HepG2 (cell line): ENCODE measurements around the gene PISD. TPM values are rescaled to one million over a fixed set of nuclear protein-coding genes. Genes with fewer than 3 reads are reported as not detected.

Experiments used
- ARNT2 ChIP-seq: sonication (generic); formaldehyde crosslinking; IDR thresholded peaks from 2 replicates; pipeline ENCODE4 v1.8.0; 2022; ENCODE audit warnings: mild to moderate bottlenecking, low read depth, missing genetic modification reagents, moderate library complexity
- ATAD3A ChIP-seq: sonication (generic); formaldehyde crosslinking; IDR thresholded peaks from 2 replicates; pipeline ENCODE4 v1.4.0; 2020; ENCODE audit warnings: missing genetic modification reagents
- DNMT3B ChIP-seq: conservative IDR thresholded peaks from 2 replicates; pipeline ENCODE4 v1.6.1; 2016; ENCODE audit warnings: missing biosample characterization, control low read depth
- HHEX ChIP-seq: IDR thresholded peaks from 2 replicates; pipeline ENCODE4 v1.6.1; 2016; ENCODE audit warnings: control low read depth
- ISX ChIP-seq: sonication (generic); formaldehyde crosslinking; conservative IDR thresholded peaks from 2 replicates; pipeline ENCODE4 v1.5.0; 2020; ENCODE audit warnings: missing genetic modification reagents
- POGK ChIP-seq: sonication (generic); formaldehyde crosslinking; conservative IDR thresholded peaks from 2 replicates; pipeline ENCODE4 v1.8.0; 2022; ENCODE audit warnings: mild to moderate bottlenecking, moderate library complexity, missing genetic modification reagents
- SMYD3 ChIP-seq: sonication (generic); formaldehyde crosslinking; IDR thresholded peaks from 2 replicates; pipeline ENCODE4 v1.8.1; 2023; ENCODE audit warnings: mild to moderate bottlenecking, missing genetic modification reagents
- XRCC5 ChIP-seq: fragments of 200-400 bp; formaldehyde crosslinking; optimal IDR thresholded peaks from 2 replicates; pipeline ENCODE3; 2017; ENCODE audit warnings: mild to moderate bottlenecking, low read length
- ZBTB44 ChIP-seq: sonication (generic); formaldehyde crosslinking; IDR thresholded peaks from 2 replicates; pipeline ENCODE4 v1.4.0; 2020; ENCODE audit warnings: missing genetic modification reagents
- ZNF773 ChIP-seq: sonication (generic); formaldehyde crosslinking; IDR thresholded peaks from 2 replicates; pipeline ENCODE4 v1.4.0; 2020; ENCODE audit warnings: missing genetic modification reagents, borderline replicate concordance
- ZNF816 ChIP-seq: sonication (generic); formaldehyde crosslinking; IDR thresholded peaks from 2 replicates; pipeline ENCODE4 v1.8.0; 2022; ENCODE audit warnings: missing genetic modification reagents, mild to moderate bottlenecking, borderline replicate concordance
- ZNF879 ChIP-seq: sonication (generic); formaldehyde crosslinking; IDR thresholded peaks from 2 replicates; pipeline ENCODE4 v1.8.1; 2023; ENCODE audit warnings: missing genetic modification reagents
- polyA plus RNA-seq, 8 experiments: library from polyadenylated mRNA; depleted of rRNA in 3 of 8; stranded (reverse) in 7 of 8; unstranded in 1 of 8; fragments of >200 nt; fragmentation: Illumina TruSeq in 4 of 8; extraction: Trizol in 4 of 8; gene quantifications; 2 replicates each; pipeline versions ENCODE4 v1.2.1 to v1.2.3, GENCODE V29; 2011 to 2016; ENCODE audit warnings: low read depth in 4 of 8, missing spikeins in 1 of 8, mixed read lengths in 1 of 8; ENCODE audit not compliant: insufficient read depth in 1 of 8
- total RNA-seq, 5 experiments: library from RNA; depleted of rRNA; stranded (reverse); fragments of >200 nt; fragmentation: Illumina TruSeq; extraction: Trizol; gene quantifications; 2 replicates each; pipeline ENCODE4 v1.2.3, GENCODE V29; 2016; ENCODE audit warnings: low read depth in 1 of 5

PISD gene
- total and polyA plus RNA-seq, 2 of the 13 experiments (the other 11 are each of a cell fraction or from before 2014, with no cell fraction given) = 30.1 to 47.7 TPM

- no peak for TF ChIP-seq POGK (CRISPR knock-in tag)
- TF ChIP-seq XRCC5 = no peak
- no peak for TF ChIP-seq ZNF816 (CRISPR knock-in tag)
- TF ChIP-seq ATAD3A = no peak
- TF ChIP-seq SMYD3 (CRISPR knock-in tag) = no peak
- no peak for TF ChIP-seq HHEX
- TF ChIP-seq ARNT2 (CRISPR knock-in tag) = no peak
- TF ChIP-seq DNMT3B (CRISPR knock-in tag) = no peak
- no peak for TF ChIP-seq ZNF879 (CRISPR knock-in tag)
- TF ChIP-seq ZBTB44 (CRISPR knock-in tag) = no peak
- no peak for TF ChIP-seq ISX (CRISPR knock-in tag)
- no peak for TF ChIP-seq ZNF773 (CRISPR knock-in tag)
- TF ChIP-seq, all 625 proteins: peak for 0
Observed at GRCh38 chr22:31651664-31652063, 10.4 kb downstream of the PISD start (continued).
